ENCODE data around the gene LRRC14B. TPM values are rescaled to one million over a fixed set of nuclear protein-coding genes. Genes with fewer than 3 reads are reported as not detected.

The LRRC14B gene
- total RNA-seq, 2 donors from 2014 or later = 7.7 to 51.0 TPM

DNA sequence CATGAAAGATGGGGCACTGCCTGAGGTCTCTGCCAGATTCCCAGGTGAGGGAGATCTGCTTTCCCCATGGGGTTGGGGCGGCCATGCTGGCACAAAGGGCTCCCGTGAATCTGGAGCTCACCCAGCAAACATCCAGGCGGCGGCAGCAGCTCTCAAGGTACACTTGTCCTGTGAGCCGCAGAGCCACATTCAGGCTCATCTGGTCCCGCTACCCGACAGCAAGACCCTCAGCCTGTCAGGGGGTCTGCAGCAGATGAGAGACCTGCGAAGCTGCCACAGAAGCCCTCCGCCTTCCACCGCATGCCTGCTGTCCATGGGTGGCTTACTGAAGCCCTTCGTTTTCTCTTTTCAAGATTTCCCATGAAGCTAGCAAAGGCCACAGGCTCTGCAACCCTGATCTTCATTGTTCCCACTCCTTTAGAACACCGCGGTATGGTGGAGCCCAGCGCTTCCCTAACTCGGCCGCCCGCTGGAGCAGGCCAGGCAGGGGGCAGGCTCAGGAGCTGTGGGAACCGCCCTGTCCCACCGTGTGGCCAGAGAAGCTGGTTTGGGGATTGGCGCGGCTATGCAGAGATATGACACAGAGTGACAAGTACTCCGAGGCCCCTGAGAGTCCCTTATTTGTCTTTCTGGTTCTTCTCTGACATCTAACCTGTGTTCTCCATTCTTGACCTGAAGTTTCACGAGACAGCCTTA, 8.8 kb downstream of the LRRC14B start:
- peak overlapping the region; percentile 54 to 58 for H3K27ac ChIP-seq
- peaks cover 0 to 7% of the 10 kb centered on the region in 2 donors for H3K4me1 ChIP-seq
- H3K36me3 ChIP-seq = peaks cover 20% of the 10 kb centered on the region
- H3K27me3 ChIP-seq = no peaks in the 10 kb centered on the region
- no peak for TF ChIP-seq CTCF (IDR thresholded peaks at IDR 0.05)
- H3K4me3 ChIP-seq = no peak overlapping the region
- no peak for DNase-seq (ENCODE audit: low spot score)
- no peaks in the 10 kb centered on the region for H3K9me3 ChIP-seq

GRCh38 chr5:200985-201384, 9.7 kb downstream of the LRRC14B start:
- Histone ChIP-seq H3K27ac (peak overlapping the region in 1 of 2 donors; percentile 58), H3K27me3 (no peaks in the 10 kb centered on the region), H3K9me3 (no peaks in the 10 kb centered on the region), H3K4me1 (peaks cover 0 to 12% of the 10 kb centered on the region in 2 donors), H3K4me3 (no peak overlapping the region), H3K36me3 (peaks cover 25% of the 10 kb centered on the region)
- no peak for TF ChIP-seq CTCF (IDR thresholded peaks at IDR 0.05)
- no peak for DNase-seq (ENCODE audit: low spot score)

DNA sequence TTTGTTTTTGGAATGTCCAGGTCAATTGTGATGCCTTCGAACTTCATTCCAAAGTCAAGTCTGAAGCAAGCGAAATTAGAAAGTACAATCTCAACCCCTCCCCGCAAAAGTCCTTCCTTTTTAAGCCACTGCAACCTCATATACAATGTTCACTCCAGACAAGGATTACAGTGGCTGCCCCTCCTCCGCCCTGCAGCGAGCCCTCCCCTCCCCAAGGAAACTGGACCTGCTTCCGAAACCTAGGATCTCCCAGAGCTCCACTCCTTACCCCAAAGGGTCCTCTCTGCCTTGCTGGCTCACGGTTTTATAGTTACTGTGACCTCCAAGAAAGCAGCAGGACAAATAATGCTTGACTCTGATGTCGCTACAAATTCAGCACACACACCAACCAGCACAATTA, 10.4 kb downstream of the LRRC14B start:
- Histone ChIP-seq H3K36me3 (peaks cover 25% of the 10 kb centered on the region), H3K4me3 (no peak overlapping the region), H3K27me3 (no peaks in the 10 kb centered on the region), H3K9me3 (no peaks in the 10 kb centered on the region), H3K4me1 (peaks cover 0 to 19% of the 10 kb centered on the region in 2 donors), H3K27ac (no peak overlapping the region)
- no peak for TF ChIP-seq CTCF (IDR thresholded peaks at IDR 0.05)
- no peak for DNase-seq (ENCODE audit: low spot score)

DNA sequence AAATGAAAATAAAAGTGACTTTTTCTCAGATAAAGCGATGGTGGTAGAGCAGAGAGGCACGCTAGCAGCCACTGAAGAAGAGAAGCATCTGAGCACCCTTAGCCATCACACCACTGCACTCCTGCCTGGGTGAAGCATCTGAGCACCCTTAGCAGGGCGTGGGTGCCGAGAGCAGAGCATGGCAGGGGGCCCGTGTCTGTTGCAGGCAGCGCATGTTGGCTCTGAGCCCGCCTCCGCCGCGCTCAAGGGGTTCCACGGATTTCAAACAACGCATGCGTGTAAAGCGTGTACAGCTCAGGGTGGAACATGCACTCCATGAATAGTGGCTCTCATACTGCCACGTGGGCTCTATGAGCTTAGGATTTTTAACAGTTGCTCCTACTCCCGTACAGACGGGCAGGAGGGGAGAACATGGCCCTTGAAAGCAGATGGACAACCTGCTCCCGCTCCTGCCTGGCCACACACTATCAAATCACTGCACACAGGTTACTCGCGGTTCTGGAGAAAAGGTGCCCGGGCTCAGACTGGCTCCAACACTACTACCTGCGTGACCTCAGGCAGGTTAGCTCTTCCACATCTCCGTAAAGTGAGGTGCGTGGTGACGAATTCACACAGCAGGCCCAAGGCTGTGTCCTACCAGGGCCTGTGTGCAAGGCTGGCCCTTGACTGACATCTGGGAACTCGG, 12.1 kb downstream of the LRRC14B start:
- Histone ChIP-seq H3K9me3 (no peaks in the 10 kb centered on the region), H3K36me3 (peaks cover 25% of the 10 kb centered on the region), H3K4me1 (peaks cover 0 to 21% of the 10 kb centered on the region in 2 donors), H3K27ac (peak overlapping the region in 1 of 2 donors; percentile 2), H3K27me3 (no peaks in the 10 kb centered on the region), H3K4me3 (no peak overlapping the region)
- DNase-seq (ENCODE audit: low spot score) = no peak
- no peak for TF ChIP-seq CTCF (IDR thresholded peaks at IDR 0.05)

DNA sequence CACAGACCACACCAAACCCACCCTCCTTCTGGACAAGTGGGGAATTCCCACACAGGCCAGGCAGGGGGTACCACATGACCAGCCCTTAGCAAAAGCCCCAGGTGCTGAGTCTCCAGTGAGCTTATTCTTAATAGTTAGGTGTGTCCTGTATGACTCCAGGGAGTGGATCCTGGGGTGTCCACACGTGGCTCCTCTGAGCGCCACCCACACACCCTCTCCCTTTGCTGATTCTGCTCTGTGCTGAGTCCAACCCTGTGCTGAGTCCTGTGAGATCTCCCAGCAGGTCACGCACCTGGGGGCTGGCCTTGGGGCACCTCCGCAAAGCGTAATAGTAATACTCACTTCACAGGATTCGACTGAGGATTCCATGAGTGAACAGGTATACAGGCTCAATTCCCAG, 12.7 kb downstream of the LRRC14B start:
- Histone ChIP-seq H3K36me3 (peaks cover 25% of the 10 kb centered on the region), H3K9me3 (no peaks in the 10 kb centered on the region), H3K4me3 (no peak overlapping the region), H3K27ac (peak overlapping the region; percentile 2 to 91), H3K4me1 (peaks cover 0 to 21% of the 10 kb centered on the region in 2 donors), H3K27me3 (no peaks in the 10 kb centered on the region)
- DNase-seq (ENCODE audit: low spot score) = no peak
- no peak for TF ChIP-seq CTCF (IDR thresholded peaks at IDR 0.05)
